Thymus (tissue), 11 donors: Measurements from ENCODE around the gene BMP7. TPM values are rescaled to one million over a fixed set of nuclear protein-coding genes. Genes with fewer than 3 reads are reported as not detected.

Experiments used
- DNase-seq, 9 donors: peaks; one replicate each; pipeline ENCODE4 v3.0.0-alpha.2; 2013; ENCODE audit warnings: low spot score in 9 of 9, low read depth in 6 of 9, missing footprints in 1 of 9
- H3K27ac ChIP-seq, 2 donors: one replicate each; pipeline ENCODE4 v1.5.1; 2013; ENCODE audit warnings: control low read depth in 1 of 2, low read depth in 1 of 2, low read length in 1 of 2, mild to moderate bottlenecking in 1 of 2, moderate library complexity in 1 of 2
- H3K27me3 ChIP-seq, 2 donors: one replicate each; pipeline ENCODE4 v1.5.1; 2013; ENCODE audit warnings: low read length in 1 of 2; ENCODE audit not compliant: control insufficient read depth in 2 of 2, insufficient read depth in 1 of 2
- H3K36me3 ChIP-seq, 2 donors: one replicate each; pipeline ENCODE4 v1.5.1; 2013; ENCODE audit warnings: low read length in 1 of 2, mild to moderate bottlenecking in 1 of 2, moderate library complexity in 1 of 2; ENCODE audit not compliant: control insufficient read depth in 2 of 2, insufficient read depth in 2 of 2
- H3K4me1 ChIP-seq, 2 donors: one replicate each; pipeline ENCODE4 v1.5.1; 2013; ENCODE audit warnings: low read length in 2 of 2; ENCODE audit not compliant: control insufficient read depth in 2 of 2, insufficient read depth in 2 of 2
- H3K4me3 ChIP-seq, 2 donors: one replicate each; pipeline ENCODE4 v1.5.1; 2013; ENCODE audit warnings: low read length in 2 of 2, control low read depth in 1 of 2, mild to moderate bottlenecking in 1 of 2
- H3K9me3 ChIP-seq, 2 donors: one replicate each; pipeline ENCODE4 v1.5.1; 2013; ENCODE audit warnings: low read length in 1 of 2, mild to moderate bottlenecking in 1 of 2; ENCODE audit not compliant: control insufficient read depth in 2 of 2, insufficient read depth in 1 of 2
- WGBS: extraction: QIAGEN DNeasy Blood & Tissue Kit; methylation state at CpG from one replicate; pipeline ENCODE4 v1.1.7; 2013; 5-methylcytosine and 5-hydroxymethylcytosine counted together
- polyA plus RNA-seq: library from polyadenylated mRNA; stranded (reverse); fragments of 200-250 nt; gene quantifications from one replicate; pipeline ENCODE4 v1.2.3, GENCODE V29; 2013
- total RNA-seq: library from RNA; stranded (reverse); fragments of 120-200 nt; gene quantifications from one replicate; pipeline ENCODE4 v1.2.4, GENCODE V29; 2013
- donor health status: healthy.

The BMP7 gene
- total and polyA plus RNA-seq, 2 donors = 2.4 to 6.3 TPM

DNA sequence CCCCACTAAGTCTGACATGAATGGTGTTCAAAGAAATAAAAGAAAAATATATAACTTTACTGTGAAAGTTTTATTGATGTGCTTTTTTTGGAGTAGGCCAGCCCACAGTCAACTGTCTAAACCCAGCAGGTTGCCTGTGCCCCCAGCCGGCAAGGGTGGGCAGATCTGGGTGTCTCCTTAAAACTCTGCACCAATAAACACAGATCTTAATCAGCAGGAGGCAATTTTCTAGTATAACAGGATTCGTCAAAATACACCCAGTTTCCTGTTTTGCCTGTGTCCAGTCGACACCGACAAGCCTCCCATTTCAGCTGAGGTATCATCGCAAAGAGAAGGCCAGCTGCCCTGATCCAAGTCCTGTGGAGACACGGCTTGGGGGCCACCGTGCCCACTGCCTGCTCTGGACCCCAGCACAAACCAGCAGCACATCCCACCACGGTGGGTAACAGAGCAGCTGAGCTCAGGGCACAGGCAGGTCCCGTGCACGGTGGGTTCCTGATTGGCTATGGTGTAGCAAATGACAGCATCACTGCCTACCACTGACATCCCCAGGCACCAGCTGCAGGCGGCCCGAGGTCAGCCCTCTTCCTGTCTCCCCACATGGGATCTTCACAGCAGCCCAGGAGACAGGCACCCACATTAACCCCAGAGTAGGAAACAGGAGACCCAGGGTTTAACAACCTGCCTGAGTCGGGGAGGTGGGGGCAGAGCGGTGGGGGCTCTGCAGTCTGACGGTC is 15.7 kb downstream of the BMP7 start:
- H3K4me1 ChIP-seq = peaks cover 0 to 5% of the 10 kb centered on the region in 2 donors
- H3K9me3 ChIP-seq = no peaks in the 10 kb centered on the region
- 14% methylated on average over 15 of the region's 15 CpGs for WGBS
- H3K36me3 ChIP-seq = no peaks in the 10 kb centered on the region
- peaks cover 0 to 4% of the 10 kb centered on the region in 2 donors for H3K27me3 ChIP-seq
- no peak overlapping the region for H3K4me3 ChIP-seq
- DNase-seq = peak in 2 of 9 donors; percentile 13 to 41
- H3K27ac ChIP-seq = no peak overlapping the region

DNA sequence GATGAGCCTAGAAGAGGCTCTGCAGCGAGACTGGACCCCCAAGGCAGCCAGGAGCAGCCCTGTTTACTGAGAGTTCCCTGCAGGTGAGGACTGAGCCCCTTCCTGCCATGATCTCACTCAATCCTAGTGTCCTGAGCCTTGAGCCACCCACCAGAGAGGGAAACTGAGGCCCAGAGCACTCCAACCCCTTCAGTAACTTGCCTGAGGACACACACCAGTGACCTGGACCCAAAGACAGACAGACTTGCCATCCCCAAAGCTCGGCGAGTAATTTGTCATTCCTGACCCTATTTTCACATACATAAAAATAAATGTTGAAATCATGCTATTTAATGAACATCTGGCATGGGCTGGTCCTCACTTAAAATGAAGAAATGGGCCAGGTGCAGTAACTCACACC is 16.7 kb downstream of the BMP7 start:
- no peaks in the 10 kb centered on the region for H3K36me3 ChIP-seq
- H3K4me1 ChIP-seq = peaks cover under 1 to 5% of the 10 kb centered on the region in 2 donors
- H3K27me3 ChIP-seq = peaks cover 0 to 4% of the 10 kb centered on the region in 2 donors
- H3K9me3 ChIP-seq = no peaks in the 10 kb centered on the region
- H3K27ac ChIP-seq = no peak overlapping the region
- no peak overlapping the region for H3K4me3 ChIP-seq
- WGBS = 94% methylated on average over 3 of the region's 3 CpGs
- DNase-seq = no peak

GRCh38 chr20:57249073-57249472 is 17.4 kb downstream of the BMP7 start:
- H3K4me3 ChIP-seq = no peak overlapping the region
- no peak overlapping the region for H3K27ac ChIP-seq
- no peaks in the 10 kb centered on the region for H3K9me3 ChIP-seq
- H3K27me3 ChIP-seq = peaks cover 0 to 4% of the 10 kb centered on the region in 2 donors
- no peaks in the 10 kb centered on the region for H3K36me3 ChIP-seq
- no peak for DNase-seq
- H3K4me1 ChIP-seq = peaks cover 5 to 6% of the 10 kb centered on the region in 2 donors
- 92% methylated on average over 5 of the region's 5 CpGs for WGBS

DNA sequence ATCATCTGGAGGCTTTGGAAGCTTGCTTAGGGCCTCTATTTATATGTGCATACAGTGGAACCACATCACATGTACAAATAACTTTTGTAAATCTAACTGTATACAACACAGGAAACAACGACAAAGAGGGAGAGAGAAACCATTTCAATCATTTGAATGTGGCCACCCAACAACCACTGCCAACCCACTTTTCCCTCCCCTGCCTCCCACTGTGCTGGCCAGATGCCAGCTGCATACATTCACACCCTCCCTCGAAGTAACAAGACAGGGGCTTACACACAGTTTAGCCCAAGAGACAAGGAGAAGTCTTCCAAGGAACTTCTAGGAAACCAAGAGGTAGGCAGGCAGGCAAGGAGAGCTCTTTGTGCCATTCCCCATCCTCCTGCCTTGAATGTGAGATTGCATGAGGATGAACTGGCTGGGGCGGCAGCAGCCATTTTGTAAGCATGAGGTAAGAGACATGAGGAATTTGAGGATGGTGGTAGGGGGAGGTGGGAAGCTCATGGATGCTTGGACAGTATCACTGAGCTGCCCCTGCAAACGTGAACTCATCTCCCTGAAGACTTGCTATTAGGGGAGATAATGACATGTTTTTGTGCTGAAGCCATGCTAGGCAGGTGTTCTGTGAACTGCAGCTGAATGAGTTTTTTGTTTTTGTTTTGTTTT is 18.2 kb downstream of the BMP7 start:
- DNase-seq = no peak
- no peak overlapping the region for H3K27ac ChIP-seq
- no peak overlapping the region for H3K4me3 ChIP-seq
- peaks cover 5 to 7% of the 10 kb centered on the region in 2 donors for H3K4me1 ChIP-seq
- no peaks in the 10 kb centered on the region for H3K9me3 ChIP-seq
- peaks cover 0 to 4% of the 10 kb centered on the region in 2 donors for H3K27me3 ChIP-seq
- no peaks in the 10 kb centered on the region for H3K36me3 ChIP-seq
- WGBS = 67% methylated on average over 4 of the region's 4 CpGs

DNA sequence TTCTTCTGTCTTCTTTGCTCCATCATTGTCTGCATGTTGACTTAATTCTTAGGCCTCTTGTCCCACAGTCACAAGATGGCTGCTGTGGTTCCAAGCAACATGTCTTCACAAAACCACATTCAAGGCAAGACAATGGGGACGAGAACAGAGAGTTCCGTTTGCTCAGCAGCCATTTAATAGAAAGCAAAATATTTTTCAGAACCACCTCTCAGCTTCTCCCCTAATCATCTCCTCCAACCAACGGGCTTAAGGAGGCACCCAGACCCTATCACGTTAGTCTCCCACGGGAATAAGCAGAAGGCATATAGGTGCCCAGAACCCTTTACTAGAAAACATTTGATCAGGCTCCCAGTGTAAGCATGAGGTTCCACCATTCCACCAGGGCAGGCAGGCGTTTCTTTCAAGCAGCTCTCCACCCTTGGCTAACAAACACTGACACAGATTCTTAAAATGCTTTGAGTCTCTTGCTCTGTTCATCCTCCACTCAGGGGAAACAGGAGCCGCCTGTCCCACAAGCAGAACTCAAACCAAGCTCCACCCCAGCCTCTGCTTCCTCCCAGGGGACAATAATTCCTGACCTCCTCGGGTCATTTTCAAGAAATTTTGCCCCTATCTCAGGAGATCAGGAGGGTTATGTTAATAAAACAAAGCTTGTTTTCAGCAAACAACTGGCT is 19.0 kb downstream of the BMP7 start:
- peaks cover 5 to 7% of the 10 kb centered on the region in 2 donors for H3K4me1 ChIP-seq
- no peak for DNase-seq
- H3K27ac ChIP-seq = no peak overlapping the region
- H3K4me3 ChIP-seq = no peak overlapping the region
- H3K27me3 ChIP-seq = peaks cover 0 to 4% of the 10 kb centered on the region in 2 donors
- 77% methylated on average over 8 of the region's 8 CpGs for WGBS
- H3K9me3 ChIP-seq = no peaks in the 10 kb centered on the region
- H3K36me3 ChIP-seq = no peaks in the 10 kb centered on the region

GRCh38 chr20:57245997-57246396 is 20.4 kb downstream of the BMP7 start:
- H3K4me3 ChIP-seq = no peak overlapping the region
- peaks cover 2 to 7% of the 10 kb centered on the region in 2 donors for H3K4me1 ChIP-seq
- no peaks in the 10 kb centered on the region for H3K9me3 ChIP-seq
- 95% methylated on average over 5 of the region's 5 CpGs for WGBS
- H3K36me3 ChIP-seq = no peaks in the 10 kb centered on the region
- H3K27ac ChIP-seq = no peak overlapping the region
- DNase-seq = no peak
- H3K27me3 ChIP-seq = peaks cover 0 to 2% of the 10 kb centered on the region in 2 donors

DNA sequence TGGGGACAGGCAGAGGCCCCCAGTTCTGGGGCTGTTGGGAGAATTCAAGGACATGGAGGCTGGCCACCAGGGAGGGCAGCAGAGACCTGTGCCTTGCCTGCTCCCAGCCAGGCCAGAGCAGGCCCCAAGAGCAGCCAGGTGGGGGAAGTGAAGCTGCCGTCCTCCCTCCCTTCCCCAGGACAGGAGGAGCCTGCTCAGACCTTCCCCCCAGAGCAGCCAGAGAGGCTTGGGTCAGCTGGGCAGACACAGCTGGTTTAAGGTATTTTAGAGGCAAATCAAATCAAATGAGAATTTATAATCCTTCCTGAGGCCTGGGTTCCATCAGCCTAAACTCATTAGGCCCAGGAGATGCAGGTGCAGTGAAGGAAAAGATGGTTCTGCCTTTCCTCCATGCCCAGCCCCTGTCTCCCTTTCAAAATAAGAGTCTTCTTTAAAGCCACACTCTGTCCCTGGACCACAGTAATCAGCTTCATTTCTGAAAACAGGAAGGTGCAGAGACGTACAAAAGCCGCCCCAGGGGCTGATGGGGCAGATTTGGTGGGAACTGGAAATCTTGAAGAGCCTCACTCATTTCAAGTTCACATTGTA is 21.7 kb downstream of the BMP7 start:
- no peak overlapping the region for H3K4me3 ChIP-seq
- no peaks in the 10 kb centered on the region for H3K9me3 ChIP-seq
- 50% methylated on average over 3 of the region's 3 CpGs for WGBS
- H3K27me3 ChIP-seq = no peaks in the 10 kb centered on the region
- peaks cover 0 to 7% of the 10 kb centered on the region in 2 donors for H3K4me1 ChIP-seq
- H3K27ac ChIP-seq = no peak overlapping the region
- no peaks in the 10 kb centered on the region for H3K36me3 ChIP-seq
- no peak for DNase-seq

GRCh38 chr20:57244221-57244585 is 22.2 kb downstream of the BMP7 start:
- H3K27ac ChIP-seq = no peak overlapping the region
- H3K36me3 ChIP-seq = no peaks in the 10 kb centered on the region
- H3K9me3 ChIP-seq = no peaks in the 10 kb centered on the region
- WGBS = 94% methylated on average over 7 of the region's 7 CpGs
- no peaks in the 10 kb centered on the region for H3K27me3 ChIP-seq
- peaks cover 0 to 7% of the 10 kb centered on the region in 2 donors for H3K4me1 ChIP-seq
- DNase-seq = no peak
- no peak overlapping the region for H3K4me3 ChIP-seq
